Measurements from ENCODE around the gene NALCN.

Gene NALCN

DNA sequence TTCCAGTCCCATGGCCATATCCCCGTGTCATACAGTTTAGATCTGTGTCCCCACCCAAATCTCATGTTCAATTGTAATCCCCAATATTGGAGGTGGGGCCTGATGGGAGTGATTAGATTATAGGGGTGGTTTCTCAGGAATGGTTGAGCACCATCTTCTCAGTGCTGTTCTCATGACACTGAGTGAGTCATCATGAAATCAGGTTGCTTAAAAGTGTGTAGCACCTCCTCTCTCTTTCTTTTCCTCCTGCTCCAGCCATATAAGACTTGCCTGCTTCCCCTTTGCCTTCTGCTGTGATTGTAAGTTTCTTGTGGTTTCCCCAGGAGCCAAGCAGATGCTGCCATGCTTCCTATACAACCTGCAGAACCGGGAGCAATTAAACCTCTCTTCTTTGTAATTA, 197.8 kb downstream of the NALCN start:
- DNase-seq: no peak
- intact Hi-C loops (cut with DNase I): no loop called here

DNA sequence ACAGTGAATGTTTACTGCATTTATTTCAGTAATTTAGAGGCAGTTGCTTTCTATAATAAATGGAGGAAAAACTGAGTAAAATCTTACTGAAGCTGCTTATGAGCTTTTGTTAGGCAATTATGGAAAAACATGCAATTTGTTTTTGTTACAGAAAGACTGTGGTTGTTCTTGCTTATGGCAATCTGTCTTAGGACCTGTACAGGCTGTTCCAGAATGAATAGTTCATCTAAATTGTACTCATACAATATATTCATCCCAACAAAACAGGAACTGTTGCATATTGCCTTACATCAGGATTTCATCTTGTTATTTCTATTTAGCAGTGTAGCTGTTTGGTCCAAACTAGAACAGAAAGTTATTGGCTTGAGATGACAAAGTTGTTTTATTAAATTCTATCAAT, 199.2 kb downstream of the NALCN start:
- intact Hi-C loops (cut with DNase I): no loop called here
- DNase-seq: no peak

DNA sequence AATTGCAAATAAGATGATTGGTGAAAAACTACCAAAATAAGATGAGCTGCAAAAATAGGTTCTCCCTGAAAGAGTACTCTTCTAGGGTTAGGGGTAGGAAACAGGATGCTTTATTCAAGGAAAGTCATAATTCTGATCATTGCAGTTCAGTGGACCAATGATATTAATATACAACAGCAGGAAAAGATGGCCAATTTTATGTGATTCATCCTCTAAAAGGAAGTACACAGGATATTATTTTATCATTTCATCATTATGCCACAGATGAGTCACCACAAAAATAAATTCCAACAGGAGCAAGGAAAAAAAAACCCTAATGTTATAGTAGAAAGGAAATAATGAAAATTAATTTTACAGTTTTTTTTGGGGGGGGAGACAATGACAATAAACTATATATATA, 205.0 kb downstream of the NALCN start:
- intact Hi-C loops (cut with DNase I): no loop called here
- no peak for DNase-seq

DNA sequence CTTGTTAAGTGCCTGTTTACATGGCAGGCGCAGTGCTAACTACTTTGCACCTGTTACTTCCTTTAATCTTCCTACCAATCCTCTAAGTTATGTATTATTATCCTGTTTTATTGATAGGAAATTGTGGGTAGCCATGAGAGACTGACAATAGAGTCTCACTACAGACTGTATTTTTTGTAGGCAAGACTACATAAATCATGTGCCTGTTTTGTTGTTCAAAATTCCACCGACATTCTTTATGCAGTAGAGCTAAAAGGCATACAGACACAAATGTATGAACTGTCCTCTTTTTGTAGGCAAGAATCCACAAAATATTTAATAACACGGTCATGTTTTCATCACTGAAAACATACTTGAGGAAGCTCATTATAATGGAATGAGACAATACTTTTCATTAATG, 205.5 kb downstream of the NALCN start:
- intact Hi-C loops (cut with DNase I): no loop called here
- no peak for DNase-seq

DNA sequence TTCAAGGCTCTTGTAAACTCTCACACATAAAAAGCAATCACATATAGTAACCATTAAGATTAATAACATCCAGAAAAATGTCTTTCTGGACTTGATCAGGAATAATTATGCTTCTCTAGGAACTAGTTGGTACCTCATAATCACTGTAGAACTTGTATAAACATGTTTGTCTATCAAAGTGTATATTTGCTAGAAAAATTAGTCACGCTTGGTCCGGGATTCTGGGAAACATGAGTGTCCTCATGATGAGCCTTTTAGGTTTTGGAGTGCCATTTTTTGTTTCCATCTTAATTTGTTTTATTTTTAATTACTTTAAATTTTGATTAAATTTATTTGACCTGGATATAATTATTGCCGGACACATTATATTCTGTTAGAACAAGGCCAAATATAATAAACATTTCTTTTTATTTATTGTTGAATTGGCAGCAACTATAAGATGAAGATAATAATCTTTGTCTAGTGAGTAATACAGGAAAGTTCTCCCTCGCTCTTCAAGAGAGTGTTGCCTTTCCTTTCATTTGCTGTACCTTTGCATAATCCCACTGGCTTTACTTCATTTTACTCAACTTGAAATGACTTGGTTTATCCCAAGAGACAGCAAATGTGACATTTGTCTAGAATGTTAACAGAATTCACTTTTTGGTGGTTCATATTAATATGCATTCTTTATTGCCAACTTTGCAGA, 207.0 kb downstream of the NALCN start:
- no peak for DNase-seq
- intact Hi-C loops (cut with DNase I): no loop called here

DNA sequence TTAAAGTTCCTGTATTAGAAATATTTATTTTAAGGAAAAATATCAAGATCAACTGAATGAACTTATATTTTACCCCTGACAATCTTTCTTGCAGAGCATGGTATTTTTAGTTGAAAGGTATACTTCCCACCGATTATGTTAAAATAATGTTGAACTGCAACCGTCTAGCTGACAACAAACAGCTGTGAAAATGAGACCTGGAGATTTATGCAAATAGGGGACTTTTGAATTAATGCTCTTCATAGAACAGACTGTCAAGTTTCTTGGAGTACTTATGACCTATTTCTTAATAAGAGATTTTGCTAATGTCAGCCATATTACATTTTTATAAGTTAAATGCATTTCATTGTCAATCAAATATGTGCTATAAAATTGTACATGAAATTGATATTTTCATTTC, 210.9 kb downstream of the NALCN start:
- intact Hi-C loops (cut with DNase I): no loop called here
- no peak for DNase-seq

DNA sequence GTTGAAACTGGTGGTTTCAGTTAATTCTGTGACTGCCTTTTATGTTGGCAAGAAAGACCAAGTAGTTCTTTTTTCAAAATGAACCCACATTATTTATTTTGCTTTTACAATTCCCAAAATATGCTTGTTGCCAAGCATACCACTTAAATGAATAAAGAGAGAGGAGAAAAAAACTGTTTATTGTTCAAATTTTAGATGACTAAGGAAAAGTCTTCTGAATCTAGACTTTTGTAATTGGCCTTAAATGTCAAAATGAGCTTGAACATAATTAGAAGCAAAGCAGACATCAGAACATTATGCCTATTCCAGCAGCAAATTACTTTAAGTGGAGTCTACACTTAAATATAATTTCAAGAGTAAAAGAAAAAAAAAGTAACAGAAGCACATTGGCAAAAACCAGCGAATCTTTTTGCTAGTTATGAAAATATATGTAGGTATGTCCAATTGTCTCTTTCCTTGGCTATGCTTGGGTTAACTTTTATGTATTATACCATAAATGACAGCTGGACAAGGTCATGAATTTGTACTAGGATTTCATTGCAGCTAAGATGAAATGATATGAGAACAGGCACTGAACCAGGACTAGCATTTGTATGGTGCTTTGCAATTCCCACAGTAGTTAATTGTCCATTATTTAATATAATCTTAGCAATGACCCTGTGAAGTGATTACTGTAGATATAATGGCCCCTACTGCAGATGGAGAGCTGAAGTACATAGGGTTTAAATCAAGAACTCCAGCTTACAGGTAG, 211.9 kb downstream of the NALCN start:
- intact Hi-C loops (cut with DNase I): no loop called here
- no peak for DNase-seq

DNA sequence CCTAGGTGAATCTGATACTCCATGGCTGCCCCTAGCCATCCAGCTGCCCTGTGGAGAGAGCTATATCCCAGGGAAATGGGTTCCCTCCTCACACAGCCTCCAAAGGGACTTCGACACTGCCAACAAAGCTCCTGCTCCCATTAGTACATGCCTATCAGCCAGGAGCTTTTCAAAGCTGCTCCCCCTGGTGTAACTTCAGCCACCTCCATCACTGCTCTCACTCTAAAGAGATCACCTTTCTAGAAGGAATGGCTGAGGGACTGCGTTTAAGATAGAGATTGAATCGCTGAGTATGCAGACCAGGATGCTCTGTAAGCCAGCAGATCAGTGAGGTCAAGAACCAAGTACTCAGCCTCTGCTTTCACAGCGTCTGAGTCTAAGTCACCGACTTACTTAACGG, 213.7 kb downstream of the NALCN start:
- intact Hi-C loops (cut with DNase I): no loop called here
- DNase-seq: no peak

DNA sequence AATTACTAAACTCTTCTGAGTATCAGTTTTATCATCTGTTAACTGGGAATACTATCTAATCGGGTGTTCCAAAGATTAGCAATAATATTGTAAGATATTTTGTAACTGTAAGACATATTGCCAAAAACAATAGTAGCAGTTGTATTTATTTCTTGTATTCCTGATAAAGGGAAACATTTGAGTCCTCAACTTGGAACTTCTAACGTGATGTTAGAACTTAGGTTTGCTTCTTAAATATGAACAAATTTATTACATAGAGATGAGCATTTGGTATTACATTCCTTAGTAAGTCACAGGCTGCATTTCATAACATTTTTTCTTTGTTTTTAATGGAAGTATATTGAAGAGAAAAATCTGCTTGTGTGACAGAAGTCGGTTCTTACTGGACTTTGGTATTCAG, 225.3 kb downstream of the NALCN start:
- intact Hi-C loops (cut with DNase I): no loop called here

DNA sequence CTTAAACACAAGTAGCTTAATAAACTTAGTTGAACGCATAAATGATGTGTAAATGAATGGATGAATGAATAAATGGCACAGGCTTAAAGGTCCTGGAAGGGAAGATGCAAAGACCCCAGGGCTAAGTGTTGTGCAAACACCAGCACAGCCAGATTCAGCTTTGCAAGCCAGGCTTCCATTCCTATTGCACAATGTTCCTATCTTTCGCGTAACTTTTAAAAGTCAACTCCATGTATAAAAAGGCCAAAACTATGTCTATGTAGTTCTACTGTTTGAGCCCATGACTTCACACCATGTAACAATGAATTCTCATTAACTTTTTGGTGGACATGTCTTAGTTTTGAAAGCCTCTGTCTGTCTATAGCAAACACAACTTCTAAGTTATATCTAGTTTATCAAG, 226.0 kb downstream of the NALCN start:
- intact Hi-C loops (cut with DNase I): no loop called here
- DNase-seq: no peak

More for the DNA sequence above, 225.3 kb downstream of the NALCN start:
- DNase-seq: no peak

DNA sequence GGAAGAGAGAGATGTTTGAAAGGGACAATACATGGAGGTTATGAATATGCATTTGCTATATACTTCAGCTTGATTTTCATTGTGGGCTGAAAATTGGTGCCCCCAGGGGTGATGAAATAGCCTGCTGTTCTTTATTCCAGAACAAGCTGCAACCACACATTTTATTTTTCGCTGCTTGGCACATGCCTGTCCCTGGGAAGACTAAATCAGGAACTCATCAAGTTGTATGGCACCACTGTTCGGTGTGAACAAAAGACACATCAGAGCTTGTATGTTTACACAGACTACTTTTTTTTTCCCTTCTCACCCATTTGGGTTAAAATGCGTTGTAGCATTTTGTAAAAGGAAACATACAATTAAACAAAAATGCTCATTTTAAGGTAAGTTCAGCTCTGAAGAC, 230.7 kb downstream of the NALCN start:
- DNase-seq: no peak
- intact Hi-C loops (cut with DNase I): no loop called here

DNA sequence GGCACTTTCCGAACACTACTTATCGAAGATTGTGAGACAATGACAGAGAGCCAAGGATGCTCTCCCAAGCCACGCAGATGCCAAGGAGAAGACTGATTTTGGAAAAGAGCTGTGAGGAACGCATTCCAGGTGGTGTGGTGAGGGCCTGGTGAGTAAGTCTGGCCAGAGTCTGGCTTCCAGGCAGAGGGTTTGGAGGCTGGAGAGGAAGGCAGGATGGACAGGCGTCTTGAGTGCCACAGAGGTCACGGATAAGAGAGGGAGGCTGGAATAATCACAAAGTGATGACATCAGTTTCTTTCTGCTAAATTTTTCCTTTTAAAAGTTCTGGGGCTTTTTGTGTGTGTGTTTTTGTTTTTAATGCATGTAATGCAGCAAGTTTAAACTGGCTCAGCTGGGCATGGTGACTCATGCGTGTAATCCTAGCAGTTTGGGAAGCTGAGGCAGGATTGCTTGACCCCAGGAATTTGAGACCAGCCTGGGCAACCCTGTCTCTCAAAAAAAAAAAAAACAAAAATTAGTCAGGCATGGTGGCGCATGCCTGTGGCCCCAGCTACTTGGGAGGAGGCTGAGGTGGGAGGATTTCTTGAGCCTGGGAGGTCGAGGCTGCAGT, 235.1 kb downstream of the NALCN start:
- intact Hi-C loops (cut with DNase I): no loop called here
- DNase-seq: no peak

DNA sequence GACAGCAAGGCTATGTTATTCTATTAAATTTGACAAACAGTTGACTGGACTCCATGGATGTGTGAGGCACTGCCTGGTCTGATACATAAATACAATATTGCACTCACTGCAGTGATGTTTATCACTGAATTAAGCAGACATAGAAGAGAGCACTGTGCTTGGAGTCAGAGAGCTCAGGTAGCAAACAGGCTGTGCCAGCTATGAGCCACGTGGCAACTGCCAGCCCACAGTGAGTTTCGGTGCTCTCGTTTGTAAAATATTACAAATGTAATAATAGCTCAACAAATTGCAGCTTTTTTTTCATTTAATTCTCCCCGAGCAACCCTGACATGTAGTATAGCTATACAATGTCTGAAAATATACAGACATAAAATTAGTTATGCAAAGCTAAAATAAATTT, 237.3 kb downstream of the NALCN start:
- intact Hi-C loops (cut with DNase I): no loop called here
- DNase-seq: no peak

DNA sequence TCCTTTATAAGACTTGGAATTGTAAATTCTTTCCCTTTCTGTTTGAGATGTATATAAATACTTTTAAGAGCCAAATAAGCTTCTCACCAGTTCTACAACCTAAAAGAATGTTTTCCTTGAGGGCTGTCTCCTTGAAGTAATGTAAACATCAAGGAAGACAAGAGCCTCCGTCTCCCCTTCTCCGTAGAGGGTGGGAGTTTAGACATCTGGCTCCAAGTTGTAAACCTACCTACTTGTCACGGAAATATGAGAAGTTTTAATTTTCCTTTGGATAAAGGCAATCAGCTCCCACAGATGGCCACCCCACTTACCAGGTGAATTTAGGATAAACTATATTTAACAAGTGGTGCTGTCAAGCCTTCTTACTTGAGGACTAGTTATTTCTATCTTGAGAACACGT, 237.9 kb downstream of the NALCN start:
- intact Hi-C loops (cut with DNase I): no loop called here
- no peak for DNase-seq

DNA sequence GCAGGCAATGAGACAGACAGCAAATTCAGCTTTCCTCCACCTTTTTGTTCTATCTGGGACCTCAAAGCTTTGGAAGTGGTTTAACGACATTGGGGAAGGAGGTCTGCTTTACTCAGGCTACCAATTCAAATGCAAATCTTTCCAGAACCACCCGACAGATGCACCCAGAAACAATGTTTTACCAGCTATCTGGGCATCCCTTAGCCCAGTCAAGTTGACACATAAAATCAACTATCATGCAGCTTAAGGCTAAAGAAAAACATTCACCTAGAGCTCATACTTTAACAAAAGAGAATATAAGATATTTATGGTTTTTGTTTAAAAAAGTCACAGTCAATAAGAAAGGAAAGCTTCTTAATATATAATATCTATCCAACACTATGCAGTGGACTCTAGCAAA, 246.0 kb downstream of the NALCN start:
- intact Hi-C loops (cut with DNase I): no loop called here
- DNase-seq: no peak

DNA sequence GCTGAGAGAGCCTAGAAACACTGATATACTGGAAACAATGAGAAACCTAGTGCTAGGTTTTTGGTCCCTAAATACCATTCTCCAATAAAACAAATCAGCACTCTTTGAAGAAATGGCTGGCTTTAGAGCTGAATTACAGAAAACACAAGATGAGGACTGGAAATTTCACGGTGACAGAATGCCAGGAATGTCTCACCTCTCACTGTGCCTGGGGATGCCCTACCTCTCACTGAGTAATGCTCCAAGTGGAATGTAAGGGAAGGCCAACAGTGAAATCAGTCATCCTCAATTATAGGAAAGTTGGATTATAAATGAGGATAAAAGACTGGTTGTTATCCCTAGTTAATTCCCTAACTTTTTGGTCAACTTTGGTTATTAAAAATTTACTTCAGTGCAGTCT, 259.0 kb downstream of the NALCN start:
- DNase-seq: no peak
- intact Hi-C loops (cut with DNase I): no loop called here

DNA sequence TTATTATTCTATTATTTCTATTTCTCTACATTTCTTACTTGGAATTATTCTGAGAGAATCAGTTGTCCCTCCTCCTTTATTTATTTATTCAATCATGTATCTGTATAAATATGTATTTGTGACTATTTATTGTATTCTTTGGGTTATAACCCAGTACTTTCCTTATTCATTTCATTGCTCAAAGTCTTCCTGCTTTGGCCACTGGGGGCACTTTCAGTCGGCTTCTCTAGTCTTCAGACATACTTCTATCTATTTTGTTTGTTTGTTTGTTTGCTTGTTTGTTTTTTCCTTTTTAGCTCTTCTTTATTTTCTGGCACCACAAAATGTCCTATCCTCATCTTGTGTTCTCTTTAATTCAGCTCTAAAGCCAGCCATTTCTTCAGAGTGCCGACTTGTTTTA, 260.4 kb downstream of the NALCN start:
- DNase-seq: no peak
- intact Hi-C loops (cut with DNase I): no loop called here

DNA sequence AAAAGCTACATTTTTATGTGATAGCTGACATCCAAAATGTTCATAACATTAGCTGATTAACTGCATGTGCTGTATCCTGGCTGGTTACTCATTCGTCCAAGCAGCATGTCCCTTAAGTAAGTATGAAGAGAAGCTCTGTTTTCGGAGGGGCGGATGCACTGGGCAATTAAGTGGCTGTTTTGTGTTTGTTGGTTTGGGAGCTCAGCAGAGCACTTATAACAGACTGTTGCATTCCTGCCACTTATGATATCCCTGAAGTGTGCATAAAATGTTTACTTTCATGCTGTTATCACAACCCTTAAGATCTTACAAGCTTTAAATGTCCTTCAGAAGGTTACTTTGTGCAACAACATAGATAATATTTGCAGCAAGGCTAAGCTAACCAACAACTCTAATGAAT, 264.1 kb downstream of the NALCN start:
- intact Hi-C loops (cut with DNase I): no loop called here

DNA sequence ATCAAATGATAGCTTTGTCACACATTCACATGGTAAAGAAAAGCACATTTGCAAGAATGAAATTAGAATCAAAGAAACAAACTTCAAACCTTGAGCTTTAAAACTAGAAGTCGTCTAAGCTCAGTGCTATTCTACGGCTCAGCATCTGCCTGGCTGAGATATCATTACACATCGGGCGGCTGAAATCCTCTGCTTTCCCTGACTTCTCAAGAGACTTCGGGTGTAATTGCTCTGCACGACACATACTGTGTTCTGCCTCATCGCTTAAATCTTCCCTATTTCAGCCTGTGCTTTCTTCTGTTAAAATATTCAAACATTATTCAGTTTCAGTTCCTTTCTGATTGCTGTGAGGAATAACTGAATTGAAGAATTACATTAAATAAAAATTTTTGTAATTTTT, 265.3 kb downstream of the NALCN start:
- intact Hi-C loops (cut with DNase I): no loop called here
- peak in 5 of 10 donors; percentile 14 to 83 (median 17) for DNase-seq

More for the DNA sequence above, 264.1 kb downstream of the NALCN start:
- DNase-seq: no peak

DNA sequence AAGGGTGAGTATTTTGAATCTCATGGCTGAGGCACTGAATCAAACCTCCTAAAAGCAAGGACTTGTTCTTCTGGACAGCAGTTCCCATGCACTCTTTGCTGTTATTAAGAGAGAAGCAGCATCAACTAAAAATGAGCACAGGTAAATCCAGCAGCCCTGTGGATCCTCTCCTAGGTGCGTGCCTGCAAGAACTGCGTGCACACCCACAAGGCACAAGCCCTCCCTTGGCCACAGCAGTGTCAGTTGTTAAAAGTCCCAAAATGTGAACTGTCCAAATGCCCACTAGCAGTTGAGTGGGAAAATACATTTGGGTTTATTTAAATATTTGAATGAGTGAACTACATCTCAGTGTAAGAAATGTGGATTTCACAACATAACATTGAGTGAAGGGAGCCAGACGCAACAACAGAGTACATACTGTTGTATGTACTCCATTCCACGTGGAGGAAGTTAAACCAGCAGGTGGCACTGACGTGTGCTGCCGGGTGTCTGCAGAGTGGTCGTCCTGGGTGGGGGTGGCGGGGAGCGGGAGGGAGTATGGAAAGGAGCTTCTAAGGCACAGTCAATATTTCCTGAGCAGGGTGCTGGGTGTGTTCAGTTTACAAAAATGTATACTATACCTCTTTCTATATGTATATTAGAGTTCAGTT, 266.4 kb downstream of the NALCN start:
- no peak for DNase-seq
- intact Hi-C loops (cut with DNase I): loop anchor here (10.0 kb wide), 2 partner anchors 605 to 765 kb away; no protein-coding TSS in a partner anchor

Measured in posterior cingulate gyrus (tissue), 11 donors.